HEK293 (cell line): ENCODE data around the gene R3HDM4.

ENCODE experiments used
- BCL11B ChIP-seq: fragments of 450-650 bp; formaldehyde crosslinking; IDR thresholded peaks from 2 replicates; pipeline ENCODE4 v1.5.1; 2016; ENCODE audit warnings: low read depth, missing biosample characterization, missing genetic modification characterization
- GLI2 ChIP-seq: fragments of 450-650 bp; formaldehyde crosslinking; IDR thresholded peaks from 2 replicates; pipeline ENCODE4; 2017; ENCODE audit warnings: missing biosample characterization, missing genetic modification characterization, low read depth, borderline replicate concordance
- KLF10 ChIP-seq: fragments of 450-650 bp; IDR thresholded peaks from 2 replicates; pipeline ENCODE4 v1.5.1; 2018; ENCODE audit warnings: missing biosample characterization, mild to moderate bottlenecking, missing genetic modification characterization
- MYNN ChIP-seq: fragments of 450-650 bp; formaldehyde crosslinking; IDR thresholded peaks from 2 replicates; pipeline ENCODE4 v1.5.1; 2016; ENCODE audit warnings: missing biosample characterization, missing genetic modification characterization, borderline replicate concordance
- SALL2 ChIP-seq: fragments of 450-650 bp; formaldehyde crosslinking; IDR thresholded peaks from 2 replicates; pipeline ENCODE4 v1.5.0; 2017; ENCODE audit warnings: missing biosample characterization, mild to moderate bottlenecking, missing genetic modification characterization, borderline replicate concordance
- YY2 ChIP-seq: fragments of 450-650 bp; formaldehyde crosslinking; IDR thresholded peaks from 2 replicates; pipeline ENCODE4 v1.5.1; 2016; ENCODE audit warnings: missing biosample characterization, missing genetic modification characterization
- ZBTB20 ChIP-seq: fragments of 450-650 bp; formaldehyde crosslinking; IDR thresholded peaks from 2 replicates; pipeline ENCODE4 v1.5.1; 2016; ENCODE audit warnings: missing biosample characterization, missing genetic modification characterization
- ZBTB7A ChIP-seq: fragments of 450-650 bp; formaldehyde crosslinking; IDR thresholded peaks from 2 replicates; pipeline ENCODE4 v1.5.1; 2016; ENCODE audit warnings: low read depth, missing biosample characterization, missing genetic modification characterization
- ZNF16 ChIP-seq: fragments of 450-650 bp; formaldehyde crosslinking; IDR thresholded peaks from 2 replicates; pipeline ENCODE4 v1.5.1; 2016; ENCODE audit warnings: low read depth, missing biosample characterization, missing genetic modification characterization
- ZNF174 ChIP-seq: fragments of 450-650 bp; formaldehyde crosslinking; IDR thresholded peaks from 2 replicates; pipeline ENCODE4 v1.5.0; 2017; ENCODE audit warnings: missing biosample characterization, mild to moderate bottlenecking, missing genetic modification characterization
- ZNF19 ChIP-seq: fragments of 450-650 bp; formaldehyde crosslinking; IDR thresholded peaks from 2 replicates; pipeline ENCODE4; 2016; ENCODE audit warnings: missing biosample characterization, missing genetic modification characterization, low read depth
- ZNF223 ChIP-seq: fragments of 450-650 bp; formaldehyde crosslinking; IDR thresholded peaks from 2 replicates; pipeline ENCODE4 v1.5.1; 2016; ENCODE audit warnings: missing biosample characterization, missing genetic modification characterization
- ZNF248 ChIP-seq: fragments of 450-650 bp; formaldehyde crosslinking; IDR thresholded peaks from 2 replicates; pipeline ENCODE4 v1.5.1; 2017; ENCODE audit warnings: missing biosample characterization, missing genetic modification characterization
- ZNF473 ChIP-seq: fragments of 450-650 bp; formaldehyde crosslinking; IDR thresholded peaks from 2 replicates; pipeline ENCODE4 v1.5.1; 2017; ENCODE audit warnings: missing biosample characterization, missing genetic modification characterization
- ZNF529 ChIP-seq: fragments of 450-650 bp; formaldehyde crosslinking; IDR thresholded peaks from 2 replicates; pipeline ENCODE4 v1.5.1; 2017; ENCODE audit warnings: missing genetic modification characterization, missing biosample characterization; ENCODE audit not compliant: insufficient replicate concordance
- ZNF777 ChIP-seq: fragments of 450-650 bp; formaldehyde crosslinking; IDR thresholded peaks from 2 replicates; pipeline ENCODE4 v1.5.1; 2017; ENCODE audit warnings: missing biosample characterization, missing genetic modification characterization, borderline replicate concordance
- TF ChIP-seq, protein P1 (sequence below): fragments of 450-650 bp; formaldehyde crosslinking; IDR thresholded peaks from 2 replicates; pipeline ENCODE4 v1.5.1; 2016; ENCODE audit warnings: missing biosample characterization, missing genetic modification characterization
- TF ChIP-seq, protein P2 (sequence below): fragments of 450-650 bp; formaldehyde crosslinking; IDR thresholded peaks from 2 replicates; pipeline ENCODE4 v1.5.1; 2016; ENCODE audit warnings: missing biosample characterization, missing genetic modification characterization
- TF ChIP-seq, protein P3 (sequence below): fragments of 450-650 bp; formaldehyde crosslinking; IDR thresholded peaks from 2 replicates; pipeline ENCODE4 v1.5.1; 2017; ENCODE audit warnings: missing biosample characterization, missing genetic modification characterization
- TF ChIP-seq, protein P4 (sequence below): fragments of 450-650 bp; IDR thresholded peaks from 2 replicates; pipeline ENCODE4 v1.5.1; 2018; ENCODE audit warnings: missing biosample characterization, mild to moderate bottlenecking, missing genetic modification characterization
- TF ChIP-seq, protein P5 (sequence below): IDR thresholded peaks from 2 replicates; pipeline ENCODE4 v1.6.1; 2011; ENCODE audit warnings: mild to moderate bottlenecking, low read depth, low read length, borderline replicate concordance
- TF ChIP-seq, protein P6 (sequence below): fragments of 450-650 bp; formaldehyde crosslinking; IDR thresholded peaks from 2 replicates; pipeline ENCODE4 v1.5.1; 2016; ENCODE audit warnings: missing biosample characterization, missing genetic modification characterization

The R3HDM4 gene

DNA sequence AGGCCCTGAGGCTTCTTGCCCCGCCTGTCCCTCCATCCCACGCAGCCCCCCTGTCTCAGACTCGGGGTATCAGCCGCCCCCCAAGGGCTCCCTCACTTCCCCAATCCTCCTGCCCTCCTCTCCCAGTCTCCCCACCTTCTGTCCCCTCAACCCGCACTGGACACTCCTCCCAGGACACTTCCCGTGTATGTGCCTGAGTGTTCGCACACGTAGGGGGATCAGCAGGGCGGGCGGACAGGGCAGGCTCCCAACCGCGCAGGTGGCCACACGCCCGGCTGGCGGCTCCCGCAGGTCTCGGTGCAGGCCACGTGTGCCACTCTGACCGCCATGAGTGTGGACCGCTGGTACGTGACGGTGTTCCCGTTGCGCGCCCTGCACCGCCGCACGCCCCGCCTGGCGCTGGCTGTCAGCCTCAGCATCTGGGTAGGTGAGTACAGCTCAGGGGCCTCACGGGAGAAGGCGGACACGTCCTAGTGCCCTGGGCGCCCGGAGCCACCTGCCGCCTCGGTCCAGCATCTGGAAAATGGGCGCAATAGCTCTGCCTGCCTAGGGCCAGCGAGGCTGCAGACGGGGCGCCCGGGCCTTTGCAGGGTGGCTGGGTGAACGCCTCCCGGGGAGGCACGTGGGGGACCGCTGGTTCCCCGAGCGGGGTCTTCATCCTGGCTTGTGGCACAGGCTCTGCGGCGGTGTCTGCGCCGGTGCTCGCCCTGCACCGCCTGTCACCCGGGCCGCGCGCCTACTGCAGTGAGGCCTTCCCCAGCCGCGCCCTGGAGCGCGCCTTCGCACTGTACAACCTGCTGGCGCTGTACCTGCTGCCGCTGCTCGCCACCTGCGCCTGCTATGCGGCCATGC lies 6.4 kb upstream of the R3HDM4 start (continued):
- TF ChIP-seq, protein P1, sequence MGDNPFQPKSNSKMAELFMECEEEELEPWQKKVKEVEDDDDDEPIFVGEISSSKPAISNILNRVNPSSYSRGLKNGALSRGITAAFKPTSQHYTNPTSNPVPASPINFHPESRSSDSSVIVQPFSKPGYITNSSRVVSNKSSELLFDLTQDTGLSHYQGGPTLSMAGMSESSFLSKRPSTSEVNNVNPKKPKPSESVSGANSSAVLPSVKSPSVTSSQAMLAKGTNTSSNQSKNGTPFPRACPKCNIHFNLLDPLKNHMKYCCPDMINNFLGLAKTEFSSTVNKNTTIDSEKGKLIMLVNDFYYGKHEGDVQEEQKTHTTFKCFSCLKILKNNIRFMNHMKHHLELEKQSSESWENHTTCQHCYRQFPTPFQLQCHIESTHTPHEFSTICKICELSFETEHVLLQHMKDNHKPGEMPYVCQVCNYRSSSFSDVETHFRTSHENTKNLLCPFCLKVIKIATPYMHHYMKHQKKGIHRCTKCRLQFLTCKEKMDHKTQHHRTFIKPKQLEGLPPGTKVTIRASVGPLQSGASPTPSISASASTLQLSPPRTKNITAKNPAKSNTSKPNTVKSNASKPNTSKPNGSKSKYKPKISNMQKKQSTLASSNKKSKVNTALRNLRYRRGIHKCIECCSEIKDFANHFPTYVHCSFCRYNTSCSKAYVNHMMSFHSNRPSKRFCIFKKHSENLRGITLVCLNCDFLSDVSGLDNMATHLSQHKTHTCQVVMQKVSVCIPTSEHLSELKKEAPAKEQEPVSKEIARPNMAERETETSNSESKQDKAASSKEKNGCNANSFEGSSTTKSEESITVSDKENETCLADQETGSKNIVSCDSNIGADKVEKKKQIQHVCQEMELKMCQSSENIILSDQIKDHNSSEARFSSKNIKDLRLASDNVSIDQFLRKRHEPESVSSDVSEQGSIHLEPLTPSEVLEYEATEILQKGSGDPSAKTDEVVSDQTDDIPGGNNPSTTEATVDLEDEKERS (tag by site-specific recombination): no peak
- TF ChIP-seq ZNF248 (tag by site-specific recombination): no peak
- peak; percentile 81; the same call in 1 of the 2 replicates for TF ChIP-seq ZBTB7A (tag by site-specific recombination)
- no peak for TF ChIP-seq ZNF174
- peak; percentile 29; the same call in 1 of the 2 replicates for TF ChIP-seq BCL11B (tag by site-specific recombination)
- no peak for TF ChIP-seq ZNF19 (tag by site-specific recombination)
- no peak for TF ChIP-seq KLF10 (tag by site-specific recombination)
- no peak for TF ChIP-seq ZNF777 (tag by site-specific recombination)
- TF ChIP-seq ZNF223 (tag by site-specific recombination): no peak
- no peak for TF ChIP-seq SALL2 (tag by site-specific recombination)
- no peak for TF ChIP-seq MYNN (tag by site-specific recombination)
- no peak for TF ChIP-seq ZNF529 (tag by site-specific recombination)
- no peak for TF ChIP-seq GLI2 (tag by site-specific recombination)
- TF ChIP-seq, protein P2, sequence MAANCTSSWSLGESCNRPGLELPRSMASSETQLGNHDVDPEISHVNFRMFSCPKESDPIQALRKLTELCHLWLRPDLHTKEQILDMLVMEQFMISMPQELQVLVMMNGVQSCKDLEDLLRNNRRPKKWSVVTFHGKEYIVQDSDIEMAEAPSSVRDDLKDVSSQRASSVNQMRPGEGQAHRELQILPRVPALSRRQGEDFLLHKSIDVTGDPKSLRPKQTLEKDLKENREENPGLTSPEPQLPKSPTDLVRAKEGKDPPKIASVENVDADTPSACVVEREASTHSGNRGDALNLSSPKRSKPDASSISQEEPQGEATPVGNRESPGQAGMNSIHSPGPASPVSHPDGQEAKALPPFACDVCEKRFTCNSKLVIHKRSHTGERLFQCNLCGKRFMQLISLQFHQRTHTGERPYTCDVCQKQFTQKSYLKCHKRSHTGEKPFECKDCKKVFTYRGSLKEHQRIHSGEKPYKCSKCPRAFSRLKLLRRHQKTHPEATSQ: peak; percentile 52; the same call in 1 of the 2 replicates
- TF ChIP-seq, protein P3, sequence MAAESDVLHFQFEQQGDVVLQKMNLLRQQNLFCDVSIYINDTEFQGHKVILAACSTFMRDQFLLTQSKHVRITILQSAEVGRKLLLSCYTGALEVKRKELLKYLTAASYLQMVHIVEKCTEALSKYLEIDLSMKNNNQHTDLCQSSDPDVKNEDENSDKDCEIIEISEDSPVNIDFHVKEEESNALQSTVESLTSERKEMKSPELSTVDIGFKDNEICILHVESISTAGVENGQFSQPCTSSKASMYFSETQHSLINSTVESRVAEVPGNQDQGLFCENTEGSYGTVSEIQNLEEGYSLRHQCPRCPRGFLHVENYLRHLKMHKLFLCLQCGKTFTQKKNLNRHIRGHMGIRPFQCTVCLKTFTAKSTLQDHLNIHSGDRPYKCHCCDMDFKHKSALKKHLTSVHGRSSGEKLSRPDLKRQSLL (tag by site-specific recombination): no peak
- TF ChIP-seq ZBTB20 (tag by site-specific recombination): peak; percentile 37; the same call in 1 of the 2 replicates
- TF ChIP-seq ZNF473: no peak
- 0 out of 2 replicates have a peak, but pooled peaks have one; percentile 25 for TF ChIP-seq YY2
- TF ChIP-seq, protein P4, sequence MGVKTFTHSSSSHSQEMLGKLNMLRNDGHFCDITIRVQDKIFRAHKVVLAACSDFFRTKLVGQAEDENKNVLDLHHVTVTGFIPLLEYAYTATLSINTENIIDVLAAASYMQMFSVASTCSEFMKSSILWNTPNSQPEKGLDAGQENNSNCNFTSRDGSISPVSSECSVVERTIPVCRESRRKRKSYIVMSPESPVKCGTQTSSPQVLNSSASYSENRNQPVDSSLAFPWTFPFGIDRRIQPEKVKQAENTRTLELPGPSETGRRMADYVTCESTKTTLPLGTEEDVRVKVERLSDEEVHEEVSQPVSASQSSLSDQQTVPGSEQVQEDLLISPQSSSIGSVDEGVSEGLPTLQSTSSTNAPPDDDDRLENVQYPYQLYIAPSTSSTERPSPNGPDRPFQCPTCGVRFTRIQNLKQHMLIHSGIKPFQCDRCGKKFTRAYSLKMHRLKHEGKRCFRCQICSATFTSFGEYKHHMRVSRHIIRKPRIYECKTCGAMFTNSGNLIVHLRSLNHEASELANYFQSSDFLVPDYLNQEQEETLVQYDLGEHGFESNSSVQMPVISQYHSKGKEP (tag by site-specific recombination): no peak
- no peak for TF ChIP-seq ZNF16 (tag by site-specific recombination)
- TF ChIP-seq, protein P5, sequence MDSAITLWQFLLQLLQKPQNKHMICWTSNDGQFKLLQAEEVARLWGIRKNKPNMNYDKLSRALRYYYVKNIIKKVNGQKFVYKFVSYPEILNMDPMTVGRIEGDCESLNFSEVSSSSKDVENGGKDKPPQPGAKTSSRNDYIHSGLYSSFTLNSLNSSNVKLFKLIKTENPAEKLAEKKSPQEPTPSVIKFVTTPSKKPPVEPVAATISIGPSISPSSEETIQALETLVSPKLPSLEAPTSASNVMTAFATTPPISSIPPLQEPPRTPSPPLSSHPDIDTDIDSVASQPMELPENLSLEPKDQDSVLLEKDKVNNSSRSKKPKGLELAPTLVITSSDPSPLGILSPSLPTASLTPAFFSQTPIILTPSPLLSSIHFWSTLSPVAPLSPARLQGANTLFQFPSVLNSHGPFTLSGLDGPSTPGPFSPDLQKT: no peak
- TF ChIP-seq, protein P6, sequence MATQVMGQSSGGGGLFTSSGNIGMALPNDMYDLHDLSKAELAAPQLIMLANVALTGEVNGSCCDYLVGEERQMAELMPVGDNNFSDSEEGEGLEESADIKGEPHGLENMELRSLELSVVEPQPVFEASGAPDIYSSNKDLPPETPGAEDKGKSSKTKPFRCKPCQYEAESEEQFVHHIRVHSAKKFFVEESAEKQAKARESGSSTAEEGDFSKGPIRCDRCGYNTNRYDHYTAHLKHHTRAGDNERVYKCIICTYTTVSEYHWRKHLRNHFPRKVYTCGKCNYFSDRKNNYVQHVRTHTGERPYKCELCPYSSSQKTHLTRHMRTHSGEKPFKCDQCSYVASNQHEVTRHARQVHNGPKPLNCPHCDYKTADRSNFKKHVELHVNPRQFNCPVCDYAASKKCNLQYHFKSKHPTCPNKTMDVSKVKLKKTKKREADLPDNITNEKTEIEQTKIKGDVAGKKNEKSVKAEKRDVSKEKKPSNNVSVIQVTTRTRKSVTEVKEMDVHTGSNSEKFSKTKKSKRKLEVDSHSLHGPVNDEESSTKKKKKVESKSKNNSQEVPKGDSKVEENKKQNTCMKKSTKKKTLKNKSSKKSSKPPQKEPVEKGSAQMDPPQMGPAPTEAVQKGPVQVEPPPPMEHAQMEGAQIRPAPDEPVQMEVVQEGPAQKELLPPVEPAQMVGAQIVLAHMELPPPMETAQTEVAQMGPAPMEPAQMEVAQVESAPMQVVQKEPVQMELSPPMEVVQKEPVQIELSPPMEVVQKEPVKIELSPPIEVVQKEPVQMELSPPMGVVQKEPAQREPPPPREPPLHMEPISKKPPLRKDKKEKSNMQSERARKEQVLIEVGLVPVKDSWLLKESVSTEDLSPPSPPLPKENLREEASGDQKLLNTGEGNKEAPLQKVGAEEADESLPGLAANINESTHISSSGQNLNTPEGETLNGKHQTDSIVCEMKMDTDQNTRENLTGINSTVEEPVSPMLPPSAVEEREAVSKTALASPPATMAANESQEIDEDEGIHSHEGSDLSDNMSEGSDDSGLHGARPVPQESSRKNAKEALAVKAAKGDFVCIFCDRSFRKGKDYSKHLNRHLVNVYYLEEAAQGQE: no peak
